HepG2 (cell line): ENCODE measurements around the gene HSPA5. TPM values are rescaled to one million over a fixed set of nuclear protein-coding genes. Genes with fewer than 3 reads are reported as not detected.
A peak's percentile ranks its signal among the peaks of the same experiment; 100 is the strongest.

Experiments used
- AHR ChIP-seq: IDR thresholded peaks from 2 replicates; pipeline ENCODE4 v1.6.1; 2018; ENCODE audit warnings: missing genetic modification reagents, missing compliant biosample characterization
- CHCHD3 ChIP-seq: sonication (generic); formaldehyde crosslinking; IDR thresholded peaks from 2 replicates; pipeline ENCODE4 v1.8.0; 2022; ENCODE audit warnings: mild to moderate bottlenecking, missing genetic modification reagents, moderate library complexity
- CHD2 ChIP-seq: IDR thresholded peaks from 2 replicates; pipeline ENCODE4 v1.6.1; 2011; ENCODE audit warnings: low read depth, low read length, improper control_type of control experiment
- CHD4 ChIP-seq: fragments of 200-600 bp; sonication (generic); IDR thresholded peaks from 2 replicates; pipeline ENCODE4 v1.7.0; 2017; ENCODE audit warnings: mild to moderate bottlenecking, low read length, borderline replicate concordance
- GATA4 ChIP-seq: sonication (generic); IDR thresholded peaks from 2 replicates; pipeline ENCODE4 v1.6.1; 2016; ENCODE audit warnings: antibody characterized with exemption, low read depth, borderline replicate concordance
- HOXA5 ChIP-seq: sonication (generic); formaldehyde crosslinking; IDR thresholded peaks from 2 replicates; pipeline ENCODE4 v1.4.0; 2020; ENCODE audit warnings: missing genetic modification reagents
- KDM3A ChIP-seq: IDR thresholded peaks from 2 replicates; pipeline ENCODE4 v1.6.1; 2018; ENCODE audit warnings: low read depth, missing compliant biosample characterization
- MIER3 ChIP-seq: IDR thresholded peaks from 2 replicates; pipeline ENCODE4 v1.6.1; 2016; ENCODE audit warnings: missing compliant biosample characterization, borderline replicate concordance
- NFRKB ChIP-seq: fragments of 450-650 bp; IDR thresholded peaks from 2 replicates; pipeline ENCODE4 v1.6.1; 2017
- POLR2AphosphoS2 ChIP-seq: IDR thresholded peaks from 2 replicates; pipeline ENCODE4 v1.6.1; 2011; ENCODE audit warnings: low read depth, low read length, improper control_type of control experiment
- RAD21 ChIP-seq: fragments of 450-650 bp; formaldehyde crosslinking; IDR thresholded peaks from 2 replicates; pipeline ENCODE4 v1.5.0; 2020; ENCODE audit warnings: mild to moderate bottlenecking
- RFXAP ChIP-seq: sonication (generic); formaldehyde crosslinking; IDR thresholded peaks from 2 replicates; pipeline ENCODE4 v1.4.0; 2020; ENCODE audit warnings: missing genetic modification reagents, borderline replicate concordance
- SPEN ChIP-seq: sonication (generic); formaldehyde crosslinking; IDR thresholded peaks from 2 replicates; pipeline ENCODE4 v1.5.1; 2020; ENCODE audit warnings: low read depth, mild to moderate bottlenecking, missing genetic modification reagents
- TOPORS ChIP-seq: sonication (generic); formaldehyde crosslinking; IDR thresholded peaks from 2 replicates; pipeline ENCODE4 v1.8.0; 2023; ENCODE audit warnings: mild to moderate bottlenecking, missing genetic modification reagents
- ZMYM3 ChIP-seq: sonication (generic); formaldehyde crosslinking; IDR thresholded peaks from 2 replicates; pipeline ENCODE4 v1.5.1; 2020; ENCODE audit warnings: mild to moderate bottlenecking, missing genetic modification reagents
- ZNF441 ChIP-seq: sonication (generic); formaldehyde crosslinking; IDR thresholded peaks from 2 replicates; pipeline ENCODE4 v1.7.0; 2021; ENCODE audit warnings: missing genetic modification reagents, borderline replicate concordance
- ZSCAN12 ChIP-seq: sonication (generic); formaldehyde crosslinking; IDR thresholded peaks from 2 replicates; pipeline ENCODE4 v1.9.0; 2021; ENCODE audit warnings: mild to moderate bottlenecking, missing genetic modification reagents
- polyA plus RNA-seq, 8 experiments: library from polyadenylated mRNA; depleted of rRNA in 3 of 8; stranded (reverse) in 7 of 8; unstranded in 1 of 8; fragments of >200 nt; fragmentation: Illumina TruSeq in 4 of 8; extraction: Trizol in 4 of 8; gene quantifications; 2 replicates each; pipeline versions ENCODE4 v1.2.1 to v1.2.3, GENCODE V29; 2011 to 2016; ENCODE audit warnings: low read depth in 4 of 8, missing spikeins in 1 of 8, mixed read lengths in 1 of 8; ENCODE audit not compliant: insufficient read depth in 1 of 8
- total RNA-seq, 5 experiments: library from RNA; depleted of rRNA; stranded (reverse); fragments of >200 nt; fragmentation: Illumina TruSeq; extraction: Trizol; gene quantifications; 2 replicates each; pipeline ENCODE4 v1.2.3, GENCODE V29; 2016; ENCODE audit warnings: low read depth in 1 of 5
- TF ChIP-seq, protein P1 (sequence below): sonication (generic); formaldehyde crosslinking; conservative IDR thresholded peaks from 2 replicates; pipeline ENCODE4 v1.4.0; 2020; ENCODE audit warnings: missing genetic modification reagents
- TF ChIP-seq, protein P2 (sequence below): sonication (generic); formaldehyde crosslinking; IDR thresholded peaks from 2 replicates; pipeline ENCODE4 v1.4.0; 2020; ENCODE audit warnings: missing genetic modification reagents, borderline replicate concordance
- TF ChIP-seq, protein P3 (sequence below): sonication (generic); formaldehyde crosslinking; IDR thresholded peaks from 2 replicates; pipeline ENCODE4 v1.4.0; 2020; ENCODE audit warnings: missing genetic modification reagents, borderline replicate concordance
- TF ChIP-seq, protein P4 (sequence below): sonication (generic); formaldehyde crosslinking; IDR thresholded peaks from 2 replicates; pipeline ENCODE4 v1.4.0; 2020; ENCODE audit warnings: missing genetic modification reagents

Gene HSPA5
- total and polyA plus RNA-seq, 2 of the 13 experiments (the other 11 are each of a cell fraction or from before 2014, with no cell fraction given): 201 to 206 TPM

DNA sequence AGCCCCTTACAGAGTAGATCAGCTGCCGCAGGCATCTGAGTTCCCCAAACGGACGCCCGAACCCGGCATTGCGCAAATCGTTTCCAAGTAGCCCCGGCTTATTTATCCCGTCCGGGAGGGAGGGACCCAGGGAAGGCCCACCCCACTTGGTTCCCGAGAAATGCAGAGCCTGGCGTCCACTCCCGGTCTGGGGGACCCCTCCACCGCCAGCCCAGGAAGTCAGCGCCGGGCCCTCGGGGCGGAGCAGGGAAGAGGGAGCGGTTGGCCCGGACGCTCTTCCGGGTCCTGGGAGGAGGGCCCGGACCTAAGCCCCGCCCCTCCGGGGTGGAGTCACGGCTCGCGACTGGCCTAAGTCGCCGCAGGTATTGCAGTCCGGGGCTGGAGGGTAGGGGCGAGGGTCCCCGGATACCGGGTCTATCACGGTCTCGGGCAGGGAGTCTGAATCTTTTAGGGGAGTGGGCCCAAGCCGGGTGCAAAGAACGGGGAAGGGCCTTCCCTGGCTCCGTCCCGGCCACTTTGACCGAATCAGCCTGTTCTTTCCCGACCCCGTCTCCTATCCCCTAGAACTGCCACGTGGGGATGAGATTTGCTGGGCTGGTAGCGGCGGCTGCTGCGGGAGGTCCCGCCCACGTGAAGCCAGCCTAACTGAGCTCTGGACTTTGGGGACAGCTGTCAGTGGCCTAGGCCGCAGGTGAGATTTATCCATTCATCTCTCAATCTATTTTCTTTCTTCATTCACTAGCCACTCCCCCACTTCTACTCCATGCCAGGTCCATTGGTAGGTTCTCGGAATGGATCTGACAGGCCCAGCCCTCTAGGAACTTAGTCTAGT, 40.7 kb downstream of the HSPA5 start, which contains the start of gene RABEPK (continued):
- TF ChIP-seq GATA4 (peak; percentile 62; the same call in 1 of the 2 replicates), AHR (CRISPR knock-in tag) (no peak; the same call in 1 of the 2 replicates), ZMYM3 (CRISPR knock-in tag) (no peak), RFXAP (CRISPR knock-in tag) (peak; percentile 33; the same call in 1 of the 2 replicates), RAD21 (peak; percentile 45; the same call in 1 of the 2 replicates), SPEN (CRISPR knock-in tag) (no peak; the same call in none of the 2 replicates), POLR2AphosphoS2 (no peak), CHD4 (0 out of 2 replicates have a peak, but pooled peaks have one; percentile 43), ZNF441 (no peak), MIER3 (CRISPR knock-in tag) (no peak), NFRKB (no peak), CHCHD3 (CRISPR knock-in tag) (peak; percentile 21; the same call in 1 of the 2 replicates), ZSCAN12 (CRISPR knock-in tag) (0 out of 2 replicates have a peak, but pooled peaks have one; percentile 51), HOXA5 (0 out of 2 replicates have a peak, but pooled peaks have one; percentile 19), CHD2 (no peak), KDM3A (CRISPR knock-in tag) (0 out of 2 replicates have a peak, but pooled peaks have one; percentile 27), TOPORS (CRISPR knock-in tag) (no peak)
- TF ChIP-seq, protein P1, sequence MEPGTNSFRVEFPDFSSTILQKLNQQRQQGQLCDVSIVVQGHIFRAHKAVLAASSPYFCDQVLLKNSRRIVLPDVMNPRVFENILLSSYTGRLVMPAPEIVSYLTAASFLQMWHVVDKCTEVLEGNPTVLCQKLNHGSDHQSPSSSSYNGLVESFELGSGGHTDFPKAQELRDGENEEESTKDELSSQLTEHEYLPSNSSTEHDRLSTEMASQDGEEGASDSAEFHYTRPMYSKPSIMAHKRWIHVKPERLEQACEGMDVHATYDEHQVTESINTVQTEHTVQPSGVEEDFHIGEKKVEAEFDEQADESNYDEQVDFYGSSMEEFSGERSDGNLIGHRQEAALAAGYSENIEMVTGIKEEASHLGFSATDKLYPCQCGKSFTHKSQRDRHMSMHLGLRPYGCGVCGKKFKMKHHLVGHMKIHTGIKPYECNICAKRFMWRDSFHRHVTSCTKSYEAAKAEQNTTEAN (CRISPR knock-in tag): no peak; the same call in 1 of the 2 replicates
- TF ChIP-seq, protein P2, sequence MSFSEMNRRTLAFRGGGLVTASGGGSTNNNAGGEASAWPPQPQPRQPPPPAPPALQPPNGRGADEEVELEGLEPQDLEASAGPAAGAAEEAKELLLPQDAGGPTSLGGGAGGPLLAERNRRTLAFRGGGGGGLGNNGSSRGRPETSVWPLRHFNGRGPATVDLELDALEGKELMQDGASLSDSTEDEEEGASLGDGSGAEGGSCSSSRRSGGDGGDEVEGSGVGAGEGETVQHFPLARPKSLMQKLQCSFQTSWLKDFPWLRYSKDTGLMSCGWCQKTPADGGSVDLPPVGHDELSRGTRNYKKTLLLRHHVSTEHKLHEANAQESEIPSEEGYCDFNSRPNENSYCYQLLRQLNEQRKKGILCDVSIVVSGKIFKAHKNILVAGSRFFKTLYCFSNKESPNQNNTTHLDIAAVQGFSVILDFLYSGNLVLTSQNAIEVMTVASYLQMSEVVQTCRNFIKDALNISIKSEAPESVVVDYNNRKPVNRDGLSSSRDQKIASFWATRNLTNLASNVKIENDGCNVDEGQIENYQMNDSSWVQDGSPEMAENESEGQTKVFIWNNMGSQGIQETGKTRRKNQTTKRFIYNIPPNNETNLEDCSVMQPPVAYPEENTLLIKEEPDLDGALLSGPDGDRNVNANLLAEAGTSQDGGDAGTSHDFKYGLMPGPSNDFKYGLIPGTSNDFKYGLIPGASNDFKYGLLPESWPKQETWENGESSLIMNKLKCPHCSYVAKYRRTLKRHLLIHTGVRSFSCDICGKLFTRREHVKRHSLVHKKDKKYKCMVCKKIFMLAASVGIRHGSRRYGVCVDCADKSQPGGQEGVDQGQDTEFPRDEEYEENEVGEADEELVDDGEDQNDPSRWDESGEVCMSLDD (CRISPR knock-in tag): peak; percentile 84; the same call in 1 of the 2 replicates
- TF ChIP-seq, protein P3, sequence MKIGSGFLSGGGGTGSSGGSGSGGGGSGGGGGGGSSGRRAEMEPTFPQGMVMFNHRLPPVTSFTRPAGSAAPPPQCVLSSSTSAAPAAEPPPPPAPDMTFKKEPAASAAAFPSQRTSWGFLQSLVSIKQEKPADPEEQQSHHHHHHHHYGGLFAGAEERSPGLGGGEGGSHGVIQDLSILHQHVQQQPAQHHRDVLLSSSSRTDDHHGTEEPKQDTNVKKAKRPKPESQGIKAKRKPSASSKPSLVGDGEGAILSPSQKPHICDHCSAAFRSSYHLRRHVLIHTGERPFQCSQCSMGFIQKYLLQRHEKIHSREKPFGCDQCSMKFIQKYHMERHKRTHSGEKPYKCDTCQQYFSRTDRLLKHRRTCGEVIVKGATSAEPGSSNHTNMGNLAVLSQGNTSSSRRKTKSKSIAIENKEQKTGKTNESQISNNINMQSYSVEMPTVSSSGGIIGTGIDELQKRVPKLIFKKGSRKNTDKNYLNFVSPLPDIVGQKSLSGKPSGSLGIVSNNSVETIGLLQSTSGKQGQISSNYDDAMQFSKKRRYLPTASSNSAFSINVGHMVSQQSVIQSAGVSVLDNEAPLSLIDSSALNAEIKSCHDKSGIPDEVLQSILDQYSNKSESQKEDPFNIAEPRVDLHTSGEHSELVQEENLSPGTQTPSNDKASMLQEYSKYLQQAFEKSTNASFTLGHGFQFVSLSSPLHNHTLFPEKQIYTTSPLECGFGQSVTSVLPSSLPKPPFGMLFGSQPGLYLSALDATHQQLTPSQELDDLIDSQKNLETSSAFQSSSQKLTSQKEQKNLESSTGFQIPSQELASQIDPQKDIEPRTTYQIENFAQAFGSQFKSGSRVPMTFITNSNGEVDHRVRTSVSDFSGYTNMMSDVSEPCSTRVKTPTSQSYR (CRISPR knock-in tag): no peak
- TF ChIP-seq, protein P4, sequence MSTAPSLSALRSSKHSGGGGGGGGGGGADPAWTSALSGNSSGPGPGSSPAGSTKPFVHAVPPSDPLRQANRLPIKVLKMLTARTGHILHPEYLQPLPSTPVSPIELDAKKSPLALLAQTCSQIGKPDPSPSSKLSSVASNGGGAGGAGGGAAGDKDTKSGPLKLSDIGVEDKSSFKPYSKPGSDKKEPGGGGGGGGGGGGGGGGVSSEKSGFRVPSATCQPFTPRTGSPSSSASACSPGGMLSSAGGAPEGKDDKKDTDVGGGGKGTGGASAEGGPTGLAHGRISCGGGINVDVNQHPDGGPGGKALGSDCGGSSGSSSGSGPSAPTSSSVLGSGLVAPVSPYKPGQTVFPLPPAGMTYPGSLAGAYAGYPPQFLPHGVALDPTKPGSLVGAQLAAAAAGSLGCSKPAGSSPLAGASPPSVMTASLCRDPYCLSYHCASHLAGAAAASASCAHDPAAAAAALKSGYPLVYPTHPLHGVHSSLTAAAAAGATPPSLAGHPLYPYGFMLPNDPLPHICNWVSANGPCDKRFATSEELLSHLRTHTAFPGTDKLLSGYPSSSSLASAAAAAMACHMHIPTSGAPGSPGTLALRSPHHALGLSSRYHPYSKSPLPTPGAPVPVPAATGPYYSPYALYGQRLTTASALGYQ (CRISPR knock-in tag): no peak; the same call in 1 of the 2 replicates
